Esophagus muscularis mucosa (tissue), 4 donors: Measurements from ENCODE around the gene CIZ1. TPM values are rescaled to one million over a fixed set of nuclear protein-coding genes. Genes with fewer than 3 reads are reported as not detected.

Experiments
- DNase-seq: peaks from one replicate; pipeline ENCODE4 v3.0.0-alpha.2; 2017; ENCODE audit errors: extremely low spot score
- H3K27ac ChIP-seq, 4 donors: fragments of 200-600 bp; sonication (generic); replicated peaks in 1 of 4; 1 replicate in 3 of 4; 2 replicates in 1 of 4; pipeline ENCODE4 v1.5.1; 2016 to 2019; ENCODE audit warnings: mild to moderate bottlenecking in 1 of 4
- H3K27me3 ChIP-seq, 4 donors: fragments of 200-600 bp; sonication (generic); one replicate each; pipeline versions ENCODE4 v1.5.1 to v1.6.0; 2016 to 2019
- H3K36me3 ChIP-seq, 4 donors: fragments of 200-600 bp; sonication (generic); one replicate each; pipeline ENCODE4 v1.5.1; 2016 to 2019
- H3K4me1 ChIP-seq, 4 donors: fragments of 200-600 bp; sonication (generic); one replicate each; pipeline ENCODE4 v1.5.1; 2016 to 2019
- H3K4me3 ChIP-seq, 4 donors: fragments of 200-600 bp; sonication (generic); 1 replicate in 2 of 4; 2 replicates in 2 of 4; pipeline ENCODE4 v1.5.1; 2016 to 2019; ENCODE audit warnings: mild to moderate bottlenecking in 4 of 4, moderate library complexity in 1 of 4
- H3K9me3 ChIP-seq, 4 donors: fragments of 200-600 bp; sonication (generic); 1 replicate in 3 of 4; 2 replicates in 1 of 4; pipeline ENCODE4 v1.5.1; 2016 to 2019
- EP300 ChIP-seq: sonication (generic); formaldehyde crosslinking; IDR thresholded peaks from one replicate; pipeline ENCODE4 v1.6.1; 2017; ENCODE audit warnings: antibody characterized with exemption
- POLR2A ChIP-seq: fragments of 450-650 bp; IDR thresholded peaks from one replicate; pipeline ENCODE4 v1.6.1; 2017; ENCODE audit warnings: antibody characterized with exemption, moderate library complexity, mild to moderate bottlenecking, low read depth
- POLR2AphosphoS5 ChIP-seq, 2 donors: sonication (generic); formaldehyde crosslinking; IDR thresholded peaks; one replicate each; pipeline ENCODE4 v1.6.1; 2017; ENCODE audit warnings: antibody characterized with exemption in 2 of 2
- WGBS: methylation state at CpG from one replicate; pipeline ENCODE4 v1.1.5; 2018; 5-methylcytosine and 5-hydroxymethylcytosine counted together
- intact Hi-C: fragments of 100-400 bp; cut with DNase I; formaldehyde crosslinking; loops from one replicate; pipeline ENCODE4 v1.15.1; 2023
- total RNA-seq, 4 donors: library from RNA; depleted of rRNA; stranded (reverse); fragments of >200 nt; gene quantifications; one replicate each; pipeline versions ENCODE4 v1.1.0 to v1.2.1, GENCODE V29; 2016
- TF ChIP-seq, protein P1 (sequence below), 3 experiments: fragments of 200-600 bp in 2 of 3; fragments of 450-650 bp in 1 of 3; sonication (generic) in 2 of 3; IDR thresholded peaks; one replicate each; pipeline ENCODE4 v1.5.1; 2017 to 2019; ENCODE audit warnings: antibody characterized with exemption in 3 of 3, mild to moderate bottlenecking in 2 of 3, moderate library complexity in 1 of 3

CIZ1 gene
- total RNA-seq, 4 donors from 2014 or later: 57.5 to 110 (median 73.2) TPM

DNA sequence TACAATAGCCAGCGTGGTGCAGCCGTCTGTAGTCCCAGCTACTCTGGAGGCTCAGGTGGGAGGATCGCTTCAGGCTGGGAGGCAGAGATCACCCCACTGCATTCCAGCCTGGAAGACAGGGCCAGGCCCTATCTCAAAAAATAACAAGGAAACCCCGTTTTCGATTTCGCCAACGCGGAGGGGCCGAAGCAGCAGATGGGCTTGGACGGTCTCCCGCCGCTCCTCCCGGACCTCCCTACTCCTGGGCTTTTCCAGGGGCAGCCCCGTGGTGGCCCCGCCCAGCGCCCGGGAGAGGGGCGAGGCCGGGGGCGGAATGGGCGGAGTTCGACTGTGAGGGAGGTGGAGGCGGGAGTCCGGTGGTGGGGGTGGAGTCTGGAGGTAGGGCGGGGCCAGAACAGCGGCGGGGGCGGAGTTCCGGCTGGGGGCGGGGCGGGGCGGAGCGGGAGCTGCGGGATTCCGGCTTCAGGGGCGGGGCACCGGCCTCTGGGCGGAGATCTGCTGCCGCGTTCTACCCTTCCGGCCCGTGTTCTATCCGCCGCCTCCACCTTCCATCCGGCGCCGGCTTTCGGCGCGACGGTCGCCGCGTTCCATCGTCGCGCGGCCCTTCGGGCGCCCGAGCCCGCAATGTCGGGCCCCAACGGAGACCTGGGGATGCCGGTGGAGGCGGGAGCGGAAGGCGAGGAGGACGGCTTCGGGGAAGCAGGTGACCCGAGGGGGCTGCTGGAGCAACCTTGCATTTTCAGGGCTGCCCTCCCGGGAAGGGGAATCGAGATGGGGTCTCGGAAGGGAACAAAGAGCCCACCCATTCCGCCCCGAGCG, 31.4 kb downstream of the CIZ1 start, which contains the start of gene BBLN:
Gene BBLN, plus strand, starts transcription at position 482 of the 819 bp plus-strand sequence. Its CDS starts 143 bp downstream, at position 625.
- Histone ChIP-seq H3K9me3 (no peaks in the 10 kb centered on the region), H3K27ac (peak within 1 kb of the TSS; percentile 71 to 83 (median 77)), H3K4me3 (peak within 1 kb of the TSS; percentile 74 to 84 (median 77)), H3K36me3 (peaks cover 0 to 28% (median 23%) of the 10 kb centered on the region in 4 donors), H3K27me3 (no peaks in the 10 kb centered on the region), H3K4me1 (peaks cover 20 to 29% (median 22%) of the 10 kb centered on the region in 4 donors)
- TF ChIP-seq, protein P1, sequence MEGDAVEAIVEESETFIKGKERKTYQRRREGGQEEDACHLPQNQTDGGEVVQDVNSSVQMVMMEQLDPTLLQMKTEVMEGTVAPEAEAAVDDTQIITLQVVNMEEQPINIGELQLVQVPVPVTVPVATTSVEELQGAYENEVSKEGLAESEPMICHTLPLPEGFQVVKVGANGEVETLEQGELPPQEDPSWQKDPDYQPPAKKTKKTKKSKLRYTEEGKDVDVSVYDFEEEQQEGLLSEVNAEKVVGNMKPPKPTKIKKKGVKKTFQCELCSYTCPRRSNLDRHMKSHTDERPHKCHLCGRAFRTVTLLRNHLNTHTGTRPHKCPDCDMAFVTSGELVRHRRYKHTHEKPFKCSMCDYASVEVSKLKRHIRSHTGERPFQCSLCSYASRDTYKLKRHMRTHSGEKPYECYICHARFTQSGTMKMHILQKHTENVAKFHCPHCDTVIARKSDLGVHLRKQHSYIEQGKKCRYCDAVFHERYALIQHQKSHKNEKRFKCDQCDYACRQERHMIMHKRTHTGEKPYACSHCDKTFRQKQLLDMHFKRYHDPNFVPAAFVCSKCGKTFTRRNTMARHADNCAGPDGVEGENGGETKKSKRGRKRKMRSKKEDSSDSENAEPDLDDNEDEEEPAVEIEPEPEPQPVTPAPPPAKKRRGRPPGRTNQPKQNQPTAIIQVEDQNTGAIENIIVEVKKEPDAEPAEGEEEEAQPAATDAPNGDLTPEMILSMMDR (IDR thresholded peaks at IDR 0.05): peak in 1 of 3 experiments; percentile 6
- TF ChIP-seq EP300 (no peak), POLR2AphosphoS5 (IDR thresholded peaks at IDR 0.05) (peak; percentile 73 to 89), POLR2A (peak; percentile 51)
- WGBS: under 1% methylated on average over 50 of the region's 77 CpGs
- DNase-seq: peak; percentile 98
- intact Hi-C loops: no loop called here

DNA sequence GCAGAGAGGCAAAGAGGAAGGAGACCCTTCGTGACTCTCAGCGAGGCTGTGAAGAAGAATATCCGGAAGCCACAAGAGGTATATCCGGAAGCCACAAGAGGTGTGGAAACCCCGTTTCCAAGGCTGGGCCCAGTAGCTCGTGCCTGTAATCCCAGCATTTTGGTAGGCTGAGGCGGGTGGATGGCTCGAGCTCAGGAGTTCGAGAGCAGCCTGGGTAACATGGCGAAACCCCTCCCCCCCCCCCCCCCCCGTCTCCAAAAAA, 31.9 kb downstream of the CIZ1 start:
- TF ChIP-seq POLR2A (no peak), EP300 (no peak), POLR2AphosphoS5 (IDR thresholded peaks at IDR 0.05) (no peak)
- TF ChIP-seq, protein P1 (IDR thresholded peaks at IDR 0.05): no peak
- peaks cover 0 to 23% (median 17%) of the 10 kb centered on the region in 4 donors for H3K36me3 ChIP-seq
- no peaks in the 10 kb centered on the region for H3K27me3 ChIP-seq
- no peaks in the 10 kb centered on the region for H3K9me3 ChIP-seq
- no peak for DNase-seq
- H3K27ac ChIP-seq: peak overlapping the region; percentile 65 to 83 (median 76)
- H3K4me1 ChIP-seq: peaks cover 20 to 29% (median 22%) of the 10 kb centered on the region in 4 donors
- H3K4me3 ChIP-seq: peak overlapping the region; percentile 74 to 84 (median 77)
- intact Hi-C loops: no loop called here
- WGBS: 43% methylated on average over 10 of the region's 11 CpGs

DNA sequence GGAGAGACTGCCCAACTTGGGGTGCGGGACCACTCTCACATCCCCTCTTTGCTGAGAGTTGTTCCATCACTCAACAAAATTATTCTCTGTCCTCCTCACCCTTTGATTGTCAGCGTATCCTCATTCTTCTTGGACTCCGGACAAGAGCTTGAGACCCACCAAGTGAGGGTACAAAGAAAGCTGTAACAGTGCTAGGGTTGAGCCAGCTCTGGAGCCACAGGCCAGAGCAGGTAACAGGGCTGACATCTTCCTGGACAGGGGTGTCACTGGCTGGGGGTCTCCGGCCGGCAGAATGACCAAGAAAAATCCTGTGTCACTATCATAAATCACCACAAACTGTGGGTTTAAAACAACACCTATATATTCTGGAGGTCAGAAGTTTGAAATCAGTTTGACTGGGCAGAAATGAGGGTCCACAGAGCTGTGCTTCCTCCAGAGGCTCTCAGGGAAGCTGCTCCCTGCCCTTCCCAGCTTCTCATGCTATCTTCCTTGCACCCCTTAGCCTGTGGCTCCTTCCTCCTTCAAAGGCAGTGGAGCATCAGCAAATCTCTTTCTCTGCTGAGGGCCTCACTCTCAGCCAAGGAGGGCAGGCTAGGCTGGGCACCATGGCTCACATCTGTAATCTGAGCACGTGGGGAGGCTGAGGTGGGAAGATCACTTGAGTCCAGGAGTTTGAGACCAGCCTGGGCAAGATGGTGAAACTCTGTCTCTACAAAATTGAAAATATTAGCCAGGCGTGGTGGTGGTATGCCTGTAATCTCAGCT, 35.5 kb downstream of the CIZ1 start:
- no peak overlapping the region for H3K27ac ChIP-seq
- peaks cover 8 to 15% (median 14%) of the 10 kb centered on the region in 4 donors for H3K4me1 ChIP-seq
- DNase-seq: no peak
- no peaks in the 10 kb centered on the region for H3K36me3 ChIP-seq
- TF ChIP-seq POLR2AphosphoS5 (IDR thresholded peaks at IDR 0.05) (no peak), POLR2A (no peak)
- intact Hi-C loops: no loop called here
- no peaks in the 10 kb centered on the region for H3K27me3 ChIP-seq
- WGBS: 82% methylated on average over 7 of the region's 7 CpGs
- H3K4me3 ChIP-seq: no peak overlapping the region
- H3K9me3 ChIP-seq: no peaks in the 10 kb centered on the region

DNA sequence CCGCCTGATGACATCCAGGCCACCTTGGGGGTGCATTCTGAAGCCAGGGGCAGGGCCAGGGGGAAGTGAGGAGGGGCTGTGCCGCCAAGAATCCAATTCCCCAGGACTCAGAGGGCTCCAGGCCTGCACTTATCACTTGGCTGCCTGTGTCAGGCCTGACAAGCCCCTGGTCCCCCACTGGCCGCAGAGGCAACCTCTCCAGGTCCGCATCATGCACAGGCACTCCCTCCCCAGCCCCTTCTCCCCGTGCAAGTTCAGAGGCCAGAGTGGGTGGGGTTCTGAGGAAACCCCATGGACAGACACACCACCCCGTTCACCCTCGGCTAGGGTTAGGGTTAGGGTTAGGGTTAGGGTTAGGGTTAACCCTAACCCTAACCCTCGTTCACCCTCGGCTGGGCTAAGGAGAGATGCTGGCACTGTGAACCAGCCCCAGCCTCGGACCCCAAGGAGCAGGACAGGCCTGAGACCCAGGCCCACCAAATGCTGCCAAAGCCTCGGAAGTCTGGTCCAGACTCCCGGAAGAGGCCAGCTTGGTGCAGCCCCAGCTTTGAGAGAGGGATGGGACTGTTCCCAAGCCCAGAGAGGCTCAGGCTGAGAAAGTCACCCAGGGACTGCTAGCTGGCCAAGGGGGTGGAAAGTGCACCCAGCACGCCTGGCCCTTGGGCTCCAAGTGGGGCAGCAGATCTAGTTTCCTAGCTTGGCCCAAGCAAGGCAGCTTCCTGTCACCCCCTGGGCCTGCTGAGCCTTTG, 37.3 kb downstream of the CIZ1 start:
- Histone ChIP-seq H3K4me3 (no peak overlapping the region), H3K9me3 (no peaks in the 10 kb centered on the region), H3K36me3 (no peaks in the 10 kb centered on the region), H3K27me3 (no peaks in the 10 kb centered on the region), H3K27ac (no peak overlapping the region), H3K4me1 (peaks cover 1 to 15% (median 3%) of the 10 kb centered on the region in 4 donors)
- TF ChIP-seq POLR2A (no peak), EP300 (no peak), POLR2AphosphoS5 (IDR thresholded peaks at IDR 0.05) (no peak)
- TF ChIP-seq, protein P1 (IDR thresholded peaks at IDR 0.05): no peak
- intact Hi-C loops: no loop called here
- DNase-seq: no peak
- WGBS: 81% methylated on average over 4 of the region's 13 CpGs
